Osteocyte (in vitro differentiated cells): Measurements from ENCODE around the gene AADACL3. TPM values are rescaled to one million over a fixed set of nuclear protein-coding genes. Genes with fewer than 3 reads are reported as not detected.

Source experiments
- DNase-seq: peaks from one replicate; pipeline ENCODE4 v3.0.0; 2021; ENCODE audit warnings: mixed read lengths; ENCODE audit not compliant: unreplicated experiment; ENCODE audit errors: extremely low spot score
- H3K27ac Mint-ChIP-seq: one replicate; pipeline ENCODE4 v1.8.0; 2021; ENCODE audit warnings: mild to moderate bottlenecking, mixed read lengths; ENCODE audit not compliant: unreplicated experiment
- H3K27me3 Mint-ChIP-seq: one replicate; pipeline ENCODE4 v1.8.0; 2021; ENCODE audit warnings: mixed read lengths; ENCODE audit not compliant: unreplicated experiment
- H3K36me3 Mint-ChIP-seq: one replicate; pipeline ENCODE4 v1.8.0; 2021; ENCODE audit warnings: mixed read lengths; ENCODE audit not compliant: unreplicated experiment
- H3K4me1 Mint-ChIP-seq: one replicate; pipeline ENCODE4 v1.8.0; 2021; ENCODE audit warnings: mixed read lengths; ENCODE audit not compliant: unreplicated experiment
- H3K4me3 Mint-ChIP-seq: one replicate; pipeline ENCODE4 v1.8.0; 2021; ENCODE audit warnings: mild to moderate bottlenecking, moderate library complexity, mixed read lengths; ENCODE audit not compliant: unreplicated experiment
- H3K9me3 Mint-ChIP-seq: one replicate; pipeline ENCODE4 v1.8.0; 2021; ENCODE audit warnings: mixed read lengths; ENCODE audit not compliant: unreplicated experiment
- CTCF ChIP-seq: fragments of 200-600 bp; sonication (generic); IDR thresholded peaks from 2 replicates; pipeline ENCODE4 v1.5.0; 2021; ENCODE audit warnings: antibody characterized with exemption, mild to moderate bottlenecking, moderate library complexity
- total RNA-seq: library from RNA; stranded (reverse); gene quantifications from 2 replicates; pipeline ENCODE4 v1.2.1, GENCODE V29; 2021

Gene AADACL3
- total RNA-seq, 1 donor from 2014 or later, result not detected

- peaks cover 8% of the 10 kb centered on the region for H3K9me3 Mint-ChIP-seq
- no peak overlapping the region for H3K27ac Mint-ChIP-seq
- no peaks in the 10 kb centered on the region for H3K4me1 Mint-ChIP-seq
- TF ChIP-seq CTCF, result no peak
- peak; percentile 69 for DNase-seq
- no peak overlapping the region for H3K4me3 Mint-ChIP-seq
- H3K27me3 Mint-ChIP-seq, result peaks cover 3% of the 10 kb centered on the region
- no peaks in the 10 kb centered on the region for H3K36me3 Mint-ChIP-seq
Measured at GRCh38 chr1:12776801-12777557, 61.1 kb downstream of the AADACL3 start.

Other genes starting within 250 kb of the AADACL3 start
- 52.5 and 55.3 TPM in 2 replicates for gene DHRS3, start 97.9 kb upstream of the AADACL3 start, total RNA-seq
- not detected in 2 replicates for gene AADACL4, start 72.0 kb upstream of the AADACL3 start, total RNA-seq
- not detected in 2 replicates for gene CFAP107, start 30.1 kb downstream of the AADACL3 start, total RNA-seq
- not detected in 2 replicates for gene PRAMEF12, start 57.6 kb downstream of the AADACL3 start, total RNA-seq
- gene PRAMEF1, start 75.3 kb downstream of the AADACL3 start, total RNA-seq, result not detected in 2 replicates
- gene PRAMEF11, start 115.3 kb downstream of the AADACL3 start, total RNA-seq, result not detected in 2 replicates
- not detected in 2 replicates for gene HNRNPCL1, start 132.6 kb downstream of the AADACL3 start, total RNA-seq
- gene PRAMEF2, start 141.0 kb downstream of the AADACL3 start, total RNA-seq, result not detected in 2 replicates
- gene PRAMEF4, start 170.1 kb downstream of the AADACL3 start, total RNA-seq, result not detected in 2 replicates
- gene PRAMEF10, start 182.2 kb downstream of the AADACL3 start, total RNA-seq, result not detected in 2 replicates
- gene PRAMEF7, start 200.5 kb downstream of the AADACL3 start, total RNA-seq, result not detected in 2 replicates
- gene PRAMEF6, start 231.5 kb downstream of the AADACL3 start, total RNA-seq, result not detected in 2 replicates